Stimulated activated CD4-positive, alpha-beta T cell treated with anti-CD3 and anti-CD28 coated beads, Interleukin-12 subunit alpha, Interleukin-12 subunit beta, amount 100 ng/mL, for 4 hours (primary cell): ENCODE data around the gene PRCP.
"Not testable (repeated sequence)": the region's sequence is repeated elsewhere in the genome, so short reads cannot be mapped to it uniquely, and the experiment has no call there.

Source experiments
- DNase-seq: peaks from one replicate; pipeline ENCODE4 v3.0.0-alpha.2; 2020

The PRCP gene

GRCh38 chr11:82900277-82901164 is at the start of gene PRCP:
Gene PRCP, minus strand, starts transcription at chr11:82900430. Its CDS starts 28 bp downstream, at chr11:82900402.
- peak; percentile 91 for DNase-seq

DNA sequence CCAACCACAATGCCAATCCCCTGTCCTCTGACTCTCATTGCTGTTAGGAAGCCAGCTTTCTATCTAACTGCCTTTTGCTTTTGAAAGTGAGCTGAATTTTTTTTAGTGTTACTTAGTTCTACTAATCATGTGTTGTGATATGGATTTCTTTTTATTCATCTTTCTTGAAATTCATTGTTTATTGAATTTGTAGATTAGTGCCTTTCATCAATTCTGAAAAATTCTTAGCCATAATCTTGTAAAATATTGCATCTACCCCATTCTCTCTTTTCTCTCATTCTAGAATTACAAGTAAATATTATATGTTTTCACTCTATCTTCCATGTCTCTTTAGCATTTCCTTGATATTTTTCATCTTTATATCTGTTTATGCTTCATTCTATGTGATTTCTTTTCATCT is 49.1 kb upstream of the PRCP start:
- DNase-seq: no peak

DNA sequence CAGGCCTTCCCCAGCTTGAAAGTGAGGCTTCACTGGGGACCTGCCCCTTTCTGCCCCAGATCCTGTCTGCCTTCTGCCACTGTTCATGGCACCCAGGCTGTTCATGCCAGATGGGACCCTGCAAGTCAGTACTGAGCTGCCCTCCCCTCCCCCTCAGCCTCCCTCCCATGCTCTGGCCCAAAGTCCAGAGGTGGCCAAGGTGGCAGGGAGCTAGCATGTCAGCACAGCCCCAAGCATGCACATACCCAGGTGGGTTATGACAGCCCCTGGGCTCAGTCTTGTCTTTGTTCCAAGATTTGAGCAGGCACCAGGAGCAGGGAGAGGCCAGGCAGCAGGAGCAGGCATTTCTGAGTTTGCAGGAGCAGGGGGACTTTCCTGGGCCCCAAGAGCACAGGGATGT is 45.5 kb upstream of the PRCP start:
- no peak for DNase-seq

GRCh38 chr11:82945041-82945440 is 44.8 kb upstream of the PRCP start:
- not testable (repeated sequence) for DNase-seq

- no peak for DNase-seq
These were observed 44.0 kb upstream of the PRCP start for GRCh38 chr11:82944198-82944597.

DNA sequence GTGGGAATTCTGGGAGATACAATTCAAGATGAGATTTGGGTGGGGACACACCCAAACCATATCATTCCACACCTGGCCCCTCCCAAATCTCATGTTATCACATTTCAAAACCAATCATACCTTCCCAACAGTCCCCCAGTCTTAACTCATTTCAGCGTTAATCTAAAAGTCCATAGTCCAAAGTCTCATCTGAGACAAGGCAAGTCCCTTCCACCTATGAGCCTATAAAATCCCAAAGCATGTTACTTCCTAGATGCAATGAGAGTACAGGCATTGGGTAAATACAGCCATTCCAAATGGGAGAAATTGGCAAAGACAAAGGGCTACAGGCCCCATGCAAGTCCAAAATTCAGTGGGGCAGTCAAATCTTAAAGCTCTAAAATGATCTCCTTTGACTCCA is 43.2 kb upstream of the PRCP start:
- not testable (repeated sequence) for DNase-seq

DNA sequence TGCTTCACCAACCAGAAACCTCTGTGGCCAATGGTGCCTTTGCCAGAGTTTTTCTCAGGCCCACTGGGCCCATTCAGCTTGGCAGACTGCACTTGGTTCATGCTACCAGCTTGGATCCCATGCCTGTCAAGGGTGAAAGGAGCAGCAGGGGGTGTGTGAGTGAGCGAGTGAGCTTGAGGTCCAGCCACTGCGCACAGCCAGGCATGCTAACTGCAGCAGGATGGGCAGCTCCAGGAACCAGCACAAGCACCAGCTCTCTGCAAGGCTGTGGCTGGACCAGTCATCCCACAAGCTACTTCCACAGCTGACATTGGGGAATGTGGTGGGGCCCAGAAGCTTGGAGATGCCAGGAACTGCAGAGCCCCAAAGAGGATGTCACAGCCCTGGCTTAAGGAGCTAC is 42.1 kb upstream of the PRCP start:
- DNase-seq: no peak

- no peak for DNase-seq
These were observed 39.2 kb upstream of the PRCP start for GRCh38 chr11:82939456-82939855.

GRCh38 chr11:82937554-82937953 is 37.3 kb upstream of the PRCP start:
- no peak for DNase-seq

GRCh38 chr11:82936261-82936660 is 36.0 kb upstream of the PRCP start:
- DNase-seq: no peak

- DNase-seq: no peak
These were observed 32.3 kb upstream of the PRCP start for GRCh38 chr11:82932564-82932963.

DNA sequence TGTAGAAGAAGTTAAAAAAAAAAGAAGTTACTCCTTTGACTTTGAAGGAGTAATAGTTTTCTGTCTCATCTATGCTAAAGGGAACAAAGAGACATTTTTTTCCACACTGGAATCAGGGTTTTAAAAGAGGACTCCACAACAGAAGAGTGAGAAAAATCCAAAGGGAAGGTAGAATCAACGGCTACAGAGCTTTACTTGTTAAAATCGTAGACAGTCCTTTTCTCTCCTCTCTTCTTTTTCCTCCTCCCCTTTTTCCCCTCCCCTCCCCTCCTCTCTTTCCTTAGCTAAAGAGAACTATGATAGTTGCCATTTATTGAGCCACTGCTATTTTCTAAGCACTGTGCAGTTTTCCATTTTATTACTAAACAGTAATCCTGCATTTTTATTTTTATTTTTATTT is 30.5 kb upstream of the PRCP start:
- DNase-seq: no peak

- DNase-seq: no peak
These were observed 30.0 kb upstream of the PRCP start for GRCh38 chr11:82930229-82930628.

GRCh38 chr11:82929121-82929520 is 28.9 kb upstream of the PRCP start:
- no peak for DNase-seq

DNA sequence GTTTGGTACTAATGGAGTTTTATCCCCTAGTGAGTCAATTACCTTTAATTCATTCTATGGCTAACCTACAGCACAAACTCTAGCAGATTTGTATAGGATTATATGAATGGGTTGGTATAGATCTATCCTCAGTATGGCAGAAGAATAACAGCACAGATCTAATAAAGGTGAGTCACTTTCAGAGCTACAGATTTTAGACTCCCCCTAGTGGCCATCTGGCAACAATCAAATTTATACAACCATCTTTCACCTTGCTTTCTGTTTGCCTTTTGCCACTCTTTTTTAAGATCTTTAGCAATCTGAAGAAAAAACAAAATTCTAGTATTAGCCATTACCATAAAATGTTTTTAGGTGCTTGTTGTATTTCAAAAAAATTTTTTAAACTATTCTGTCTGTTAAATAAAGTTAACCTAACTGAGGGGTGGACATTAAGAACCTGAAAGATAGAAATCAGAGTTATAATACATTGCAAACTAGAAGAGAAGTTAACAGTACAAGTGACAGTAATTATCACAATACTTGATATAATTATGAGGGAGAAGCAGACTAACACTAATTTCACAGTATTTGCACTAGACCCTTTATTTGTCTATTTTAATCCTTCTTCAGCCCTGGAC is 27.1 kb upstream of the PRCP start:
- DNase-seq: no peak

- no peak for DNase-seq
These were observed 24.4 kb upstream of the PRCP start for GRCh38 chr11:82924522-82925224.

DNA sequence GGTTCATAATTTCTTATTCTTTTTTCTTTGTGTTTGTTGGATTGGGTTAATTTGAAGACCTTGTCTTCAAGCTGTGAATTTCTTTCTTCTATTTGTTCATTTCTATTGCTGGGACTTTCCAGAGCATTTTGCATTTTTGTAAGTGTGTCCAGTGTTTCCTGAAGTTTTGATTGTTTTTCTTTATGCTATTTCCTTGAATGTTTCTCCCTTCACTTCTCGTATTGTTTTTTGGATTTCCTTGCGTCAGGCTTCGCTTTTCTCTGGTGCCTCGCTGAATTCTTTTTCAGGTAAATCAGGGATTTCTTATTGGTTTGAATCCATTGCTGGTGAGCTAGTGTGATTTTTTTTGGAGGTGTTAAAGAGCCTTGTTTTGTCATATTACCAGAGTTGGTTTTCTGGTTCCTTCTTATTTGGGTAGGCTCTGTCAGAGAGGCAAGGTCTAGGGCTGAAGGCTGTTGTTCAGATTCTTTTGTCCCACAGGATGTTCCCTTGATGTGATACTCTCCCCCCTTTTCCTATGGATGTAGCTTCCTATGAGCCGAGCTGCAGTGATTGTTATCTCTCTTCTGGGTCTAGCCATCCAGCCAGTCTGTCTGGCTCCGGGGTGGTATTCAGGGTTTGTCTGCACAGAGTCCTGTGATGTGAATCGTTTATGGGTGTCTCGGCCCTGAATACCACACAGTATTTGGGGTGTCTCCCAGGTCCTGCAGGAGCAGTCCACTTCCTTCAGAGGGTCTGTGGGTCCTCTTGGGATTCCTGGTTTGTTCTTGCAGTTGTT is 22.4 kb upstream of the PRCP start:
- DNase-seq: not testable (repeated sequence)

DNA sequence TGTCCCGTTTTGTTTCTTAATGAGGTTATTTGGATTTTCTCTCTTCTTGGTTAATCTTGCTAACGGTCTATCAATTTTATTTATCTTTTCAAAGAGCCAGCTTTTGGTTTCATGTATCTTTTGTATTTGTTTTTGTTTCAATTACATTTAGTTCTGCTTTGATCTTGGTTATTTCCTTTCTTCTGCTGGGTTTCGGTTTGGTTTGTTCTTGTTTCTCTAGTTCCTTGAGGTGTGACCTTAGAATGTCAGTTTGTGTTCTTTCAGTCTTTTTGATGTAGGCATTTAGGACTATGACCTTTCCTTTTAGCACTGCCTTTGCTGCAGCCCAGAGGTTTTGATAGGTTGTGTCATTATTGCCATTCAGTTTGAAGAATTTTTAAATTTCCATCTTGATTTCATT is 20.0 kb upstream of the PRCP start:
- DNase-seq: not testable (repeated sequence)

DNA sequence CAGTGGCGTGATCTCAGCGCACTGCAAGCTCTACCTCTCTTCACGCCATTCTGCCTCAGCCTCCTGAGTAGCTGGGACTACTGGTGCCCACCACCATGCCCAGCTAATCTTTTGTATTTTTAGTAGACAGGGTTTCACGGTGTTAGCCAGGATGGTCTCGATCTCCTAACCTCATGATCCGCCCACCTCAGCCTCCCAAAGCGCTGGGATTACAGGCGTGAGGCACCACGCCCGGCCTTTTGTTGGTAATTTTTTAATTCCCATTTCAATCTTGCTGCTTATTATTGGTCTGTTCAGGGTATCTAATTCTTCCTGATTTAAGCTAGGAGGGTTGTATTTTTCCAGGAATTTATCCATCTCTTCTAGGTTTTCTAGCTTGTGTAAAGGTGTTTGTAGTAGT is 19.6 kb upstream of the PRCP start:
- DNase-seq: not testable (repeated sequence)

GRCh38 chr11:82909015-82909640 is 8.9 kb upstream of the PRCP start:
- DNase-seq: no peak

DNA sequence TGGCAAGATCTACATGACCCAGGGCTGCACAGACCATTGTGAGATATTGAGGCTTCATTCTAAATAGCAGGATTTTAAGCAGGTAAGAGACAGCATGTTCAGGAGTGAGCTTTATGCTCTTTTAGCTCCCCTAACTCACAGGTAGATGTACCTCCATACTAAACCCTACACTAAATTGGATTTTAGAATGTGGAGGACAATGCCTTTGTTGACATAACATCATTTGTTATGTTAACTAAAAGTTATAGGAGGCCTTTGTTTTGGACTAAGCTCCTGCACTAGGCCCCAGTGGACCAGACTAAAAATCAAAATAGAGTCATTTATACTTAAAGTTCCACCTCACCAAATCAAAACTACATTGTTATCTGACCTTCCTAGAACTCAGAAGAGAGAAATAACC is 8.1 kb upstream of the PRCP start:
- no peak for DNase-seq

- no peak for DNase-seq
These were observed 7.1 kb upstream of the PRCP start for GRCh38 chr11:82907371-82907770.

GRCh38 chr11:82906931-82907330 is 6.7 kb upstream of the PRCP start:
- DNase-seq: no peak
